Vagina (tissue), 2 donors: ENCODE results near the gene CRACDL.

Source experiments
- POLR2A ChIP-seq, 2 donors: fragments of 450-650 bp; IDR thresholded peaks; one replicate each; pipeline ENCODE4 v1.6.1; 2017; ENCODE audit warnings: antibody characterized with exemption in 2 of 2, mild to moderate bottlenecking in 2 of 2, moderate library complexity in 2 of 2
- TF ChIP-seq, protein P1 (sequence below), 3 experiments: fragments of 450-650 bp in 2 of 3; fragments of 200-600 bp in 1 of 3; sonication (generic) in 1 of 3; IDR thresholded peaks; one replicate each; pipeline ENCODE4 v1.5.1; 2017 to 2019; ENCODE audit warnings: antibody characterized with exemption in 3 of 3, mild to moderate bottlenecking in 2 of 3, moderate library complexity in 2 of 3

DNA sequence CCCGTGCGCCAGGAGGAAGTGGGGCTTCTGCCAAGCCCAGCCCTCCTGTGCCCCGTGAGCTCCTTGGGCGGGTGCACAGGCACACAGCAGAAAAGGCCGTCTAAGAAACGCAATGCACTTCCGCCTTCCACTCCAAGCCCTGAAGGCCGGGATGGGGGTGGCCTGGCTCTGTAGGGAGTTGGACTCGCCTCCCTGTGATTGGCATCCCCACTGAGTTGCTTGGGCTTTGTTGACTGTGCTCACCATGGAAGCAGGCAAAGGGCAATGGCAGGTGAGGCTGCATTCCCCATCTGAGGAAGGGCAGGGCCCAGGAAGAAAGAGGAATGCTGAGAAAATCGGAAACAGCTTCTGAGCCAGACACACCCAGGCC is 66.8 kb downstream of the CRACDL start:
- TF ChIP-seq, protein P1, sequence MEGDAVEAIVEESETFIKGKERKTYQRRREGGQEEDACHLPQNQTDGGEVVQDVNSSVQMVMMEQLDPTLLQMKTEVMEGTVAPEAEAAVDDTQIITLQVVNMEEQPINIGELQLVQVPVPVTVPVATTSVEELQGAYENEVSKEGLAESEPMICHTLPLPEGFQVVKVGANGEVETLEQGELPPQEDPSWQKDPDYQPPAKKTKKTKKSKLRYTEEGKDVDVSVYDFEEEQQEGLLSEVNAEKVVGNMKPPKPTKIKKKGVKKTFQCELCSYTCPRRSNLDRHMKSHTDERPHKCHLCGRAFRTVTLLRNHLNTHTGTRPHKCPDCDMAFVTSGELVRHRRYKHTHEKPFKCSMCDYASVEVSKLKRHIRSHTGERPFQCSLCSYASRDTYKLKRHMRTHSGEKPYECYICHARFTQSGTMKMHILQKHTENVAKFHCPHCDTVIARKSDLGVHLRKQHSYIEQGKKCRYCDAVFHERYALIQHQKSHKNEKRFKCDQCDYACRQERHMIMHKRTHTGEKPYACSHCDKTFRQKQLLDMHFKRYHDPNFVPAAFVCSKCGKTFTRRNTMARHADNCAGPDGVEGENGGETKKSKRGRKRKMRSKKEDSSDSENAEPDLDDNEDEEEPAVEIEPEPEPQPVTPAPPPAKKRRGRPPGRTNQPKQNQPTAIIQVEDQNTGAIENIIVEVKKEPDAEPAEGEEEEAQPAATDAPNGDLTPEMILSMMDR (IDR thresholded peaks at IDR 0.05): no peak
- no peak for TF ChIP-seq POLR2A (IDR thresholded peaks at IDR 0.05)
